SK-N-SH treated with all-trans-retinoic acid at 6 μM for 48 hours (cell line): ENCODE results near the gene CTNND2.

Source experiments
- ATAC-seq: fragments of 200-7000 bp; cut with Tn5 transposase; 3 replicates; pipeline ENCODE4 v1.9.1; 2020; ENCODE audit warnings: mild to moderate bottlenecking, moderate library complexity
- ARNTL ChIP-seq: fragments of 450-650 bp; formaldehyde crosslinking; IDR thresholded peaks from 2 replicates; pipeline ENCODE4 v1.5.0; 2020; ENCODE audit warnings: low read depth, mild to moderate bottlenecking, moderate library complexity, borderline replicate concordance
- BACH2 ChIP-seq: fragments of 250-450 bp; sonication (Bioruptor Pico); IDR thresholded peaks from 2 replicates; pipeline ENCODE4 v1.9.0; 2021; ENCODE audit warnings: mild to moderate bottlenecking, borderline replicate concordance
- CREB5 ChIP-seq: fragments of 250-450 bp; sonication (Bioruptor Pico); IDR thresholded peaks from 2 replicates; pipeline ENCODE4 v1.5.1; 2020; ENCODE audit warnings: low read depth, mild to moderate bottlenecking, moderate library complexity
- CSDC2 ChIP-seq: fragments of 250-450 bp; sonication (Bioruptor Pico); IDR thresholded peaks from 2 replicates; pipeline ENCODE4 v1.5.0; 2020; ENCODE audit warnings: mild to moderate bottlenecking, moderate library complexity
- CSRNP3 ChIP-seq: fragments of 250-450 bp; sonication (Bioruptor Pico); IDR thresholded peaks from 2 replicates; pipeline ENCODE4 v1.5.1; 2021; ENCODE audit warnings: mild to moderate bottlenecking, moderate library complexity
- ESRRG ChIP-seq: fragments of 250-450 bp; sonication (Bioruptor Pico); IDR thresholded peaks from 2 replicates; pipeline ENCODE4 v1.6.1; 2021; ENCODE audit warnings: mild to moderate bottlenecking
- GLIS3 ChIP-seq: fragments of 250-450 bp; sonication (Bioruptor Pico); IDR thresholded peaks from 2 replicates; pipeline ENCODE4 v1.5.0; 2020; ENCODE audit warnings: mild to moderate bottlenecking, moderate library complexity
- ISL1 ChIP-seq: fragments of 250-450 bp; sonication (Bioruptor Pico); IDR thresholded peaks from 2 replicates; pipeline ENCODE4 v2.1.2; 2022; ENCODE audit warnings: mild to moderate bottlenecking, moderate library complexity
- OSR1 ChIP-seq: fragments of 250-450 bp; sonication (Bioruptor Pico); IDR thresholded peaks from 2 replicates; pipeline ENCODE4 v1.8.0; 2022; ENCODE audit warnings: moderate library complexity, mild to moderate bottlenecking, inconsistent platforms
- POU6F1 ChIP-seq: fragments of 250-450 bp; sonication (Bioruptor Pico); IDR thresholded peaks from 2 replicates; pipeline ENCODE4 v1.8.0; 2021; ENCODE audit warnings: low read depth, mild to moderate bottlenecking, moderate library complexity, borderline replicate concordance
- PPARA ChIP-seq: fragments of 250-450 bp; sonication (Bioruptor Pico); IDR thresholded peaks from 2 replicates; pipeline ENCODE4 v1.5.0; 2020; ENCODE audit warnings: mild to moderate bottlenecking, borderline replicate concordance
- RARB ChIP-seq: fragments of 250-450 bp; sonication (Bioruptor Pico); IDR thresholded peaks from 2 replicates; pipeline ENCODE4 v1.8.0; 2021; ENCODE audit warnings: mild to moderate bottlenecking, moderate library complexity
- SNAI2 ChIP-seq: fragments of 250-450 bp; sonication (Bioruptor Pico); IDR thresholded peaks from 2 replicates; pipeline ENCODE4 v1.5.0; 2020; ENCODE audit warnings: mild to moderate bottlenecking, moderate library complexity
- TCF4 ChIP-seq: fragments of 250-450 bp; sonication (Bioruptor Pico); IDR thresholded peaks from 2 replicates; pipeline ENCODE4 v1.8.0; 2021; ENCODE audit warnings: mild to moderate bottlenecking, moderate library complexity, borderline replicate concordance
- TOX ChIP-seq: fragments of 250-450 bp; sonication (Bioruptor Pico); IDR thresholded peaks from 2 replicates; pipeline ENCODE4 v1.8.0; 2021; ENCODE audit warnings: mild to moderate bottlenecking, moderate library complexity, borderline replicate concordance
- ZC3H10 ChIP-seq: fragments of 250-450 bp; sonication (Bioruptor Pico); IDR thresholded peaks from 2 replicates; pipeline ENCODE4 v1.5.1; 2021; ENCODE audit warnings: mild to moderate bottlenecking, moderate library complexity
- ZFP3 ChIP-seq: fragments of 250-450 bp; sonication (Bioruptor Pico); IDR thresholded peaks from 2 replicates; pipeline ENCODE4 v1.5.0; 2020; ENCODE audit warnings: mild to moderate bottlenecking, moderate library complexity
- ZFP30 ChIP-seq: fragments of 450-650 bp; formaldehyde crosslinking; IDR thresholded peaks from 2 replicates; pipeline ENCODE4 v1.5.0; 2022; ENCODE audit warnings: mild to moderate bottlenecking, moderate library complexity
- ZNF565 ChIP-seq: fragments of 450-650 bp; formaldehyde crosslinking; conservative IDR thresholded peaks from 2 replicates; pipeline ENCODE4 v1.5.0; 2020; ENCODE audit warnings: low read depth, mild to moderate bottlenecking, moderate library complexity
- ZNF70 ChIP-seq: fragments of 450-650 bp; formaldehyde crosslinking; IDR thresholded peaks from 2 replicates; pipeline ENCODE4 v1.5.0; 2020; ENCODE audit warnings: mild to moderate bottlenecking, moderate library complexity
- ZNF8 ChIP-seq: fragments of 450-650 bp; formaldehyde crosslinking; IDR thresholded peaks from 2 replicates; pipeline ENCODE4 v1.5.0; 2020; ENCODE audit warnings: mild to moderate bottlenecking, moderate library complexity
- TF ChIP-seq, protein P1 (sequence below): fragments of 250-450 bp; sonication (Bioruptor Pico); IDR thresholded peaks from 2 replicates; pipeline ENCODE4 v1.8.0; 2020; ENCODE audit warnings: mild to moderate bottlenecking, moderate library complexity, borderline replicate concordance

Gene CTNND2

DNA sequence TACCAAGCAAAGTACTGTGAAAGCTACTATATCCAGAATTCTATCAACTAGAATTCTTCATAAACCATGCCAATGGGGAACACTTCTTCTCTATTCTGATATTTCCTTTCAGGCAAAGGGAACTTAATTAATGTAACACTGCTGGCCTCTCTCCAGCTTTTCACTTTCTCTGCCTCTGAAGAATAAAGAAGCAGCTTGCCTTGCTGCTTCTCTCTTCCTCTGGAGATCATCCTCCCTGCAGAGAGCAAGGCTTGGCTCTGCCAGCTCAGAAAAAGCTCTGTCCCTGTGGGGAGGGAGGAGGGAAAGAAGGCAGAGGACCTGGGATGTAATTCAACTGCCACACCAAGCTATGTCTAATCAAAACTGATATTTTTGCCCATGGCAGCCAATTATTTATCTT, 6.5 kb downstream of the CTNND2 start:
- no peak for ATAC-seq
- TF ChIP-seq ZFP30 (no peak), CSRNP3 (CRISPR knock-in tag) (no peak), CREB5 (CRISPR knock-in tag) (no peak), ZNF70 (no peak), POU6F1 (CRISPR knock-in tag) (no peak), RARB (no peak), ARNTL (no peak), ZC3H10 (CRISPR knock-in tag) (no peak), SNAI2 (CRISPR knock-in tag) (no peak), CSDC2 (CRISPR knock-in tag) (no peak), TCF4 (CRISPR knock-in tag) (no peak), PPARA (CRISPR knock-in tag) (no peak), ESRRG (no peak), TOX (no peak), ISL1 (no peak), GLIS3 (CRISPR knock-in tag) (no peak), ZNF565 (CRISPR knock-in tag) (no peak), BACH2 (CRISPR knock-in tag) (no peak)
- TF ChIP-seq, protein P1, sequence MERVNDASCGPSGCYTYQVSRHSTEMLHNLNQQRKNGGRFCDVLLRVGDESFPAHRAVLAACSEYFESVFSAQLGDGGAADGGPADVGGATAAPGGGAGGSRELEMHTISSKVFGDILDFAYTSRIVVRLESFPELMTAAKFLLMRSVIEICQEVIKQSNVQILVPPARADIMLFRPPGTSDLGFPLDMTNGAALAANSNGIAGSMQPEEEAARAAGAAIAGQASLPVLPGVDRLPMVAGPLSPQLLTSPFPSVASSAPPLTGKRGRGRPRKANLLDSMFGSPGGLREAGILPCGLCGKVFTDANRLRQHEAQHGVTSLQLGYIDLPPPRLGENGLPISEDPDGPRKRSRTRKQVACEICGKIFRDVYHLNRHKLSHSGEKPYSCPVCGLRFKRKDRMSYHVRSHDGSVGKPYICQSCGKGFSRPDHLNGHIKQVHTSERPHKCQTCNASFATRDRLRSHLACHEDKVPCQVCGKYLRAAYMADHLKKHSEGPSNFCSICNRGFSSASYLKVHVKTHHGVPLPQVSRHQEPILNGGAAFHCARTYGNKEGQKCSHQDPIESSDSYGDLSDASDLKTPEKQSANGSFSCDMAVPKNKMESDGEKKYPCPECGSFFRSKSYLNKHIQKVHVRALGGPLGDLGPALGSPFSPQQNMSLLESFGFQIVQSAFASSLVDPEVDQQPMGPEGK (CRISPR knock-in tag) = no peak
- TF ChIP-seq, all 23 proteins: peak for 0

DNA sequence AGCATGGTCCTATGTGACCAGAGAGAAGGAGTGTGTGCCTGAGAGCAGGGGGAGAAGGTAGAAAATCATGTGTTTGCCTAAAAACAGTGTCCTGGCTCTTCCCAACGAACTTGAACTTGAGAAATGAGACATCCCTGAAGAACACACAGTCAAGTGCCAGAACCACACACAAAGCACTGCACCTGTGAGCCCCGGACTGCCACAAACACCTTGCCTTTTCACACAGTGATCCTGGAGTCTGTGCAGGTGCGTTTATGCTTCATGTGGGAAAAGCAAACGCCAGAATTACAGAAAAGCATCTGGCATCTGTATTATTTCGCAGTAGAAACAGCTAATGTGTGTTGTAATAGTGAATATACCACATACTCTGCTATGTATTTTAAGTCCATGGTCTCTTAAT, 9.3 kb downstream of the CTNND2 start:
- ATAC-seq = no peak
- TF ChIP-seq CSRNP3 (CRISPR knock-in tag) (no peak), ZNF565 (CRISPR knock-in tag) (no peak), CSDC2 (CRISPR knock-in tag) (no peak), TOX (no peak), ZC3H10 (CRISPR knock-in tag) (no peak), ESRRG (no peak), ZFP3 (CRISPR knock-in tag) (no peak), OSR1 (CRISPR knock-in tag) (no peak), ZNF70 (no peak), RARB (no peak), ARNTL (no peak)
- TF ChIP-seq, all 23 proteins: peak for 0

DNA sequence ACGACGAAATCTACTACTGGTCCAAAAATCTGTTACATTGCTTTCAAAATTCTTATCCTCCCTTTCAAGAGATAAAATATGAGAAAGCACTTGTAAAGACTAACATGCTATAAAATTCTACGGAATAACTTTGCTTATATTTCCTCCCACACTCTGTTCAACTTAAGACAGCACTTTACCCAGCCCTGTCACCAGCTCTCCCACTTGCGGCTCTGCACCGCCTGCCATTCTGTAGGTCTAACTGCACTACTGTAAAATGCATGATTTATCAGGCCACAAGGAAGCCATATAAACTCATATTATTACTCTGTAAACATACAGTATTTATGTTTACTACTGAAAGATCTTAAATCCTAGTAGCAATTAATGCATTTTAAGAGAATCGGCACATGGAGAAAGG, 11.4 kb downstream of the CTNND2 start:
- no peak for ATAC-seq
- TF ChIP-seq TOX (no peak), CSRNP3 (CRISPR knock-in tag) (no peak), POU6F1 (CRISPR knock-in tag) (no peak), ARNTL (no peak), BACH2 (CRISPR knock-in tag) (no peak), ZNF8 (CRISPR knock-in tag) (no peak), TCF4 (CRISPR knock-in tag) (no peak), OSR1 (CRISPR knock-in tag) (no peak), CREB5 (CRISPR knock-in tag) (no peak), SNAI2 (CRISPR knock-in tag) (no peak), RARB (no peak), CSDC2 (CRISPR knock-in tag) (no peak), ISL1 (no peak), ZNF565 (CRISPR knock-in tag) (no peak), GLIS3 (CRISPR knock-in tag) (no peak)
- TF ChIP-seq, protein P1 (CRISPR knock-in tag) = no peak
